Measurements from ENCODE around the gene RNF213.
"Not testable (repeated sequence)": the region's sequence is repeated elsewhere in the genome, so short reads cannot be mapped to it uniquely, and the experiment has no call there.

Gene RNF213

DNA sequence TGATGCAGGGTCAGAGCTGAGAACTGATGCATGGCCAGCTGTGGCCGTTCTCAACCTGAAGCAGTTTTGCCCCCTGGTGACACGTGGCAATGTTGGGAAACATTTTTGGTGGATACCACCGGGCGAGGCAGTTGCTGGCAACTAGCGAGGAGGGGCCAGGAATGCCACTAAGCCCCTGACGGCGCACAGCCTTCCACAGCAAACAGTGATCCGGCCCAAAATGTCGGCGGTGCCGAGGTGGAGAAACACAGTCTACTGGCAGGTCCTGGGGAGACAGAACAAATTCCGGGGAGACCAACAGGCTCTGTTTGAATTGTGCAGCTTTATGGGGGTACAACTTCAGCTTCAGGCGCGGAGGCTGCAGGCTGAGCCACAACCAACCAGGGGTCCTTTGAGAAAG is 32.2 kb upstream of the RNF213 start:
- Histone ChIP-seq H3K4me3 (ENCODE audit: low read length) (no peak overlapping the region), H3K9ac (ENCODE audit: low read length) (no peak overlapping the region), H3K27ac (ENCODE audit: low read depth, low read length) (no peak overlapping the region), H3K36me3 (ENCODE audit: control insufficient read depth, insufficient read depth, low read length) (no peaks in the 10 kb centered on the region), H3K4me1 (ENCODE audit: control insufficient read depth, insufficient read depth, low read length) (no peaks in the 10 kb centered on the region), H3K27me3 (ENCODE audit: control insufficient read depth, insufficient read depth, low read length) (no peaks in the 10 kb centered on the region)

DNA sequence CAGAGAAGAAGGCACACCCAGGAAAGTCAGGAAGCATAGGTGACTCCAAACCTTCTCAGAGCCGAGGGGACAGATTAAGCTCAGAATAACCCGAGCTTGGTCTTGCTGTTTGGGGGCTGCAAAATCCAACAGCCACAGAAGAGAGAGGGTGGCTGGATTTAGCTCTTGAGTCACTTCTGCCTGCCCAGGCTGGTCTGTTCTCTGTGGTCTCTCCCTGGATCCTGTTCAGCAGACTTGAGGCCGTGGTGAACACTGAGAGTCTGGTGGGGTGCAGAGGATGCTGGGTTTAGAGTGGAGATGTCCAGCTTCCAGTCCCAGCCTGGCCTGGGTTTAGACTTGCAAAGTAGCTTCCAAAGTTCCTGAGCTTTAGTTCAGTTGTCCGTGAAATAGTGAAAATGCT is 31.6 kb upstream of the RNF213 start:
- no peak overlapping the region for H3K9ac ChIP-seq (ENCODE audit: low read length)
- H3K4me3 ChIP-seq (ENCODE audit: low read length) = no peak overlapping the region
- no peaks in the 10 kb centered on the region for H3K27me3 ChIP-seq (ENCODE audit: control insufficient read depth, insufficient read depth, low read length)
- no peaks in the 10 kb centered on the region for H3K36me3 ChIP-seq (ENCODE audit: control insufficient read depth, insufficient read depth, low read length)
- H3K4me1 ChIP-seq (ENCODE audit: control insufficient read depth, insufficient read depth, low read length) = no peaks in the 10 kb centered on the region
- H3K27ac ChIP-seq (ENCODE audit: low read depth, low read length) = no peak overlapping the region

DNA sequence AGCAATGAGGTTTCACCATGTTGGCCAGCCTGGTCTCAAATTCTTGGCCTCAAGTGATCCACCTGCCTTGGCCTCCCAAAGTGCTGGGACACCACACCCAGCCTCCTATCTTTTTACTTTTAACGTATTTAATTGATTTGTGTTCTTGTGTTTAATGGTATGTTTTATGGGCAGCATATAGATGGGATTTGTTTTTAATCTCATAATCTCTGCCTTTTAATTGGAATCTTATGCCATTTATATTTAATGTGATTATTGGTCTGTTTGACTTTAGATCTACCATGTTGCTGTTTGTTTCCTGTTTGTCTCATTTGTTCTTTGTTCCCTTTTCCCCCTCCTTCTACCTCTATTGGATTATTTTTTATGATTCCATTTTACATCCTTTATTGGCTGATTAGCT is 28.2 kb upstream of the RNF213 start:
- Histone ChIP-seq H3K27me3 (ENCODE audit: control insufficient read depth, insufficient read depth, low read length) (no peaks in the 10 kb centered on the region), H3K27ac (ENCODE audit: low read depth, low read length) (no peak overlapping the region), H3K4me1 (ENCODE audit: control insufficient read depth, insufficient read depth, low read length) (no peaks in the 10 kb centered on the region), H3K36me3 (ENCODE audit: control insufficient read depth, insufficient read depth, low read length) (peaks cover 8% of the 10 kb centered on the region), H3K9ac (ENCODE audit: low read length) (no peak overlapping the region), H3K4me3 (ENCODE audit: low read length) (no peak overlapping the region)

DNA sequence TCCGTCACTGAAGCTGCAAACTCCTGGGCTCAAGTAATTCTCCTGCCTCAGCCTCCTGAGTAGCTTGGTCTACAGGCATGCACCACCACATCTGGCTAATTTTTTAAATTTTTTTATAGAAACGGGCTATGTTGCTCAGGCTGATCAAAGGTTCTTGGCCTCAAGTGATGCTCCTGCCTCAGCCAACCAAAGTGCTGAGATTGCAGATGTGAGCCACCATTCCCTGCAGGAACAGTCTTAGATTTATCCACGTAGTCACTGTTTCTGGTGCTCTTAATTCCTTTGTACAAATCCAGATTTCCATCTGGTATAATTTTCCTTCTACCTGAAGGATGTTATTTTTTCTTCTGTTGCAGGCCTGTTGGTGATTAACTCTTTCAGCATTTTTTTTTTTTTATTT is 27.4 kb upstream of the RNF213 start:
- Histone ChIP-seq H3K27me3 (ENCODE audit: control insufficient read depth, insufficient read depth, low read length) (no peaks in the 10 kb centered on the region), H3K9ac (ENCODE audit: low read length) (no peak overlapping the region), H3K4me1 (ENCODE audit: control insufficient read depth, insufficient read depth, low read length) (no peaks in the 10 kb centered on the region), H3K36me3 (ENCODE audit: control insufficient read depth, insufficient read depth, low read length) (peaks cover 9% of the 10 kb centered on the region), H3K27ac (ENCODE audit: low read depth, low read length) (no peak overlapping the region), H3K4me3 (ENCODE audit: low read length) (no peak overlapping the region)

DNA sequence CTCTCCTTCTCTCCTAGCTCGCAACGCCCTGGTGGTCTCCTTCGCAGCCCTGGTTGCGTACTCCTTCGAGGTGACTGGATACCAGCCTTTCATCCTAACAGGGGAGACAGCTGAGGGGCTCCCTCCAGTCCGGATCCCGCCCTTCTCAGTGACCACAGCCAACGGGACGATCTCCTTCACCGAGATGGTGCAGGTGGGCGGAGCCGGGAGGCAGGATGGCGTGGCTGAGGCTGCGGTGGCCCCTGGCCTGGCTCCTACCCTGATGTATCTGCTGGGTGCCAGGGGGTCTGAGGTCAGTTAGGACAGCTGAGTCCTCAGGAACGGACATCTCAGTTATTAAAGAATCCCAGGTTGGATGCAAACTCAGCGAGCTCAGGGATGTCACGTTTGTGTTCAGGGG is 23.7 kb upstream of the RNF213 start:
- Histone ChIP-seq H3K27ac (ENCODE audit: low read depth, low read length) (no peak overlapping the region), H3K27me3 (ENCODE audit: control insufficient read depth, insufficient read depth, low read length) (no peaks in the 10 kb centered on the region), H3K36me3 (ENCODE audit: control insufficient read depth, insufficient read depth, low read length) (peaks cover 13% of the 10 kb centered on the region), H3K4me1 (ENCODE audit: control insufficient read depth, insufficient read depth, low read length) (no peaks in the 10 kb centered on the region), H3K4me3 (ENCODE audit: low read length) (no peak overlapping the region), H3K9ac (ENCODE audit: low read length) (no peak overlapping the region)

DNA sequence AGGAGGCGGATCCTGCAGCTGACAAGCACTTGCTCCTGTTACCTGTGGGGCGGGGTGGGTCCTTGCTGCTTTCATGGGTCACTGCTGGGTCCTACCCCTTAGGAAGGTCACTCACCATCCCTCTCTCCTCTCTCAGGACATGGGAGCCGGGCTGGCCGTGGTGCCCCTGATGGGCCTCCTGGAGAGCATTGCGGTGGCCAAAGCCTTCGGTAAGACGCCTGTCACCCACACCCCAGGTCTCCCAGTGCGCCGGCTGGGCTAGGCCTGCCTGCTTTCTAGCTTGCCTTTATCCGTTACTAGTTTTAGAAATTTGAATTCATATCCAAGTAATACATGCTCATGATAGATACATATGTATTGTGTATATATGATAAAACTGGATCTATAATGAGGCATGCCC is 23.3 kb upstream of the RNF213 start:
- no peak overlapping the region for H3K4me3 ChIP-seq (ENCODE audit: low read length)
- peaks cover 16% of the 10 kb centered on the region for H3K36me3 ChIP-seq (ENCODE audit: control insufficient read depth, insufficient read depth, low read length)
- H3K27ac ChIP-seq (ENCODE audit: low read depth, low read length) = no peak overlapping the region
- no peak overlapping the region for H3K9ac ChIP-seq (ENCODE audit: low read length)
- H3K27me3 ChIP-seq (ENCODE audit: control insufficient read depth, insufficient read depth, low read length) = no peaks in the 10 kb centered on the region
- no peaks in the 10 kb centered on the region for H3K4me1 ChIP-seq (ENCODE audit: control insufficient read depth, insufficient read depth, low read length)

DNA sequence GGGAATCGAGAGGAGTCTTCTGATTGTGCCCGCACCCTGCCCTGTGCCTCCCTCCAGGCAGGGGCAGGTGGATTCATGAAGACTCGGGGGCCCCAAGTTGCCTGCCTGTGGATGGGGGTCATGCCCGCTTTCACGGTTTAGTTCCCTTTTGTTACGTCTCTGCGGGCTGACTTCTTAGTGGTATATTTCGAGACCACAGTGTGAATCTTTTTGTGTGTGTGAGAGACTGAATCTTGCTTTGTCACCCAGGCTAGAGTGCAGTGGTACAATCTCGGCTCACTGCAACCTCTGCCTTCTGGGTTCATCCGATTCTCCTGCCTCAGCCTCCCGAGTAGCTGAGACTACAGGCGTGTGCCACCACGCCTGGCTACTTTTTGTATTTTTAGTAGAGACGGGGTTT is 18.1 kb upstream of the RNF213 start:
- Histone ChIP-seq H3K4me3 (ENCODE audit: low read length) (no peak overlapping the region), H3K9ac (ENCODE audit: low read length) (no peak overlapping the region), H3K27me3 (ENCODE audit: control insufficient read depth, insufficient read depth, low read length) (no peaks in the 10 kb centered on the region), H3K36me3 (ENCODE audit: control insufficient read depth, insufficient read depth, low read length) (peaks cover 21% of the 10 kb centered on the region), H3K27ac (ENCODE audit: low read depth, low read length) (no peak overlapping the region), H3K4me1 (ENCODE audit: control insufficient read depth, insufficient read depth, low read length) (no peaks in the 10 kb centered on the region)

DNA sequence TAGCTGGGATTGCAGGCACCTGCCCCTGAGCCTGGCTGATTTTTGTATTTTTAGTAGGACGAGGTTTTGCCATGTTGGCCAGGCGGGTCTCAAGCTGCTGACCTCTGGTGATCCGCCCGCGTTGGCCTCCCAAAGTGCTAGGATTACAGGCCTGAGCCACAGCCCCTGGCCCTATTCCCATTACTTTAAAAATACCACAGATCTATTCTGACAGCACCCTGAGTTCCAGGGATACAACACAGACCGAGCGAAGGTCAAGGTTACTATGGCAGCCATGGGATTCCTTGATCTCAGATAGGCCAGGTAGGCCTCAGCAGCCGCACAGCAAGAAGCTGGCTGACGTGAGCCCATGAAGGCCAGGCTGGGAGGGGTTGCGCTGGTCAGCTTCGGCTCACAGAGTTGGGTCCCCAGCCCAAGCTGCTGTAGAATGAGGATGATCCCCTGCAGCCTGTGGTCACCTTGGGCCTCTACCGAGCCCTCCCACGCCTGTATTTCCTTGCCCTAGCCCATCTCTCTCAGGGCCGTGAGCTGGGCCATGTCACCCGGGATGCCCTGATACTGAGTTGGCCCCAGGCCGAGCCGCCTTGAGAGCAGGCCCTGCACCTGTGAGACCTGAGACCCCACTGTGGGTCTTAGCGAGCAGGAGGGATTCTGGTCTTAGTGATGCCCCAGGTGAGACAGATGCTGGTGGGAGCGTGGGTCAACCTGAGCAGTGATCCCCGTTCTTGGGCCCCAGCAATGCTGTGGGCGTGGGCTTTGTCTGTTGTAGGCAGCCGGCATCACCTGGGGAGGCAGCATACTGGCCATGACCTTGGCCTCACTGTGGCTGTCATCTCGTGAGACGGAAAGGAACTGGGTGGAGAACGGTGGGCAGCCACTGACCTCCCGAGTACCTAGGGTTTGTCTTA is 16.9 kb upstream of the RNF213 start:
- peaks cover 19% of the 10 kb centered on the region for H3K36me3 ChIP-seq (ENCODE audit: control insufficient read depth, insufficient read depth, low read length)
- no peak overlapping the region for H3K4me3 ChIP-seq (ENCODE audit: low read length)
- H3K4me1 ChIP-seq (ENCODE audit: control insufficient read depth, insufficient read depth, low read length) = no peaks in the 10 kb centered on the region
- no peak overlapping the region for H3K27ac ChIP-seq (ENCODE audit: low read depth, low read length)
- no peaks in the 10 kb centered on the region for H3K27me3 ChIP-seq (ENCODE audit: control insufficient read depth, insufficient read depth, low read length)
- H3K9ac ChIP-seq (ENCODE audit: low read length) = no peak overlapping the region

DNA sequence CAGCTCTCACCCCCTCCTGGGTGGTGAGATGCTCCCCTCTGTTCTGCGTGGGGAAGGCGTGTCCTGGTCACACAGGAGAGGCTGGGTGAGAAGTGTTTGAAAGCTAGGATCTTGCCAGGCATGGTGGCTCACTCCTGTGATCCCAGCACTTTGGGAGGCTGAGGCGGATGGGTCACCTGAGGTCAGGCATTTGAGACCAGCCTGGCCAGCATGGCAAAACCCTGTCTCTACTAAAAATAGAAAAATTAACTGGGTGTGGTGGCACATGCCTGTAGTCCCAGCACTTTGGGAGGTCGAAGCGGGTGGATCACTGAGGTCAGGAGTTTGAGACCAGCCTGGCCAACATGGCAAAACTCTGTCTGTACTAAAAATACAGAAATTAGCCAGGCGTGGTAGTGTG is 16.2 kb upstream of the RNF213 start:
- not testable (repeated sequence) for H3K9ac ChIP-seq (ENCODE audit: low read length); H3K4me3 ChIP-seq (ENCODE audit: low read length); H3K27me3 ChIP-seq (ENCODE audit: control insufficient read depth, insufficient read depth, low read length); H3K4me1 ChIP-seq (ENCODE audit: control insufficient read depth, insufficient read depth, low read length); H3K27ac ChIP-seq (ENCODE audit: low read depth, low read length)
- peaks cover 19% of the 10 kb centered on the region for H3K36me3 ChIP-seq (ENCODE audit: control insufficient read depth, insufficient read depth, low read length)

DNA sequence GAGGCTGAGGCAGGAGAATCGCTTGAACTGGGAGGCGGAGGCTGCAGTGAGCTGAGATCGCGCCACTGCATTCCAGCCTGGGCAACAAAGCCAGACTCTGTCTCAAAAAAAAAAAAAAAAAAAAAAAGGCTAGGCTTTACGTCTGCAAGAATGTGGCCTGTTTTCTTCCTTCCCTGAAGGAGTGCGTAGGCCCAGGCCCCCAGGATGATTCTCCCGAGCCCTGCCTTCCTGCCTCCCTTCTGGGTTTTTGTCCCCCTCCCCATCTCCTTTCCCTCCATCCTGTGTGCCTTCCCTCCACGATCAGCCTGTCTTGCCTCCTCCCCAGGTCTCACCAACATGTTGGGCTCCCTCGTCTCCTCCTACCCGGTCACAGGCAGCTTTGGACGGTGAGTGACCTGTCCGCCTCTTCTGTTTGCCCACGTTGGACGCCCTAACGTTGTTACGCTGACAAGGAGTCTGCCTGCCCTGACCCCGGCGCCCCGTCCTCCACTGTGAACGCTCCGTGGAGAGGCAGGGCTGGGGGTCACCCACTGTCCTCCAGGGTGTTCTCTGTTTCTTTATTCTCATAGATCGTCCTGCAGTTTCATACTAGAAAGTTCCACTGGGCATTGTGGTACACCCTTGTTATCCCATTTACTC is 15.7 kb upstream of the RNF213 start:
- no peak overlapping the region for H3K4me3 ChIP-seq (ENCODE audit: low read length)
- no peak overlapping the region for H3K27ac ChIP-seq (ENCODE audit: low read depth, low read length)
- H3K9ac ChIP-seq (ENCODE audit: low read length) = no peak overlapping the region
- H3K36me3 ChIP-seq (ENCODE audit: control insufficient read depth, insufficient read depth, low read length) = peaks cover 19% of the 10 kb centered on the region
- H3K4me1 ChIP-seq (ENCODE audit: control insufficient read depth, insufficient read depth, low read length) = no peaks in the 10 kb centered on the region
- H3K27me3 ChIP-seq (ENCODE audit: control insufficient read depth, insufficient read depth, low read length) = no peaks in the 10 kb centered on the region

DNA sequence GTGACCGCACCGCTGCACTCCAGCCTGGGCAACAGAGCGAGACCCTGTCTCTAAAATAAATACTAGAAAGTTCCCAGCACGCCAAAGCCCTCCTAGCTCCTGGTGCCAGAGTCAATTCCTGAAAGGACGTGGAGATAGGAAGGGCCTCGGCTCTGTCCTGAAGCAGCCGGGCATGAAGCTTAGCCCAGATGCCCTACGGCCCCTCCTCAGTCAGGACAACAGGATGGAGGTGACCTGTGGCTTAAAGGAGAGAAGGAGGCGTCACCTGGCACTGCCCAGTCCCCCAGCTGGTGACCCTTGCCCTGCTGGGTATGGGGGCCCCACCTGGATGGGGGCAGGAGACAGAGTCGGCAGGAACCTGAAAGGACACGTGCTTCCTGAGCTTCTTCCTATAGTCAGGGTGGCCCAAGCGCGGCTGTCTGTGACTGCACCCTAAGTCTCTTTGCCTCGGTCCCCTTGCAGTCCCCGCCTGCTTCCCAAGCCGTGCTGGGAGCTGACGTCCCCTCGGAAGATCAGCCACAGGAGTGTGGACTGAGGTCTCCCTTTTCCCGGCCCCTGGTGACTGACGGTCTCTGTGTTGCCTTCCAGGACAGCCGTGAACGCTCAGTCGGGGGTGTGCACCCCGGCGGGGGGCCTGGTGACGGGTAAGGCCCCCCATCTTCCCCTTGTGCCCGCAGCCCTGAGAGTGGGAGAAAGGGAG is 14.9 kb upstream of the RNF213 start:
- no peaks in the 10 kb centered on the region for H3K27me3 ChIP-seq (ENCODE audit: control insufficient read depth, insufficient read depth, low read length)
- peaks cover 19% of the 10 kb centered on the region for H3K36me3 ChIP-seq (ENCODE audit: control insufficient read depth, insufficient read depth, low read length)
- H3K4me3 ChIP-seq (ENCODE audit: low read length) = no peak overlapping the region
- no peak overlapping the region for H3K9ac ChIP-seq (ENCODE audit: low read length)
- no peaks in the 10 kb centered on the region for H3K4me1 ChIP-seq (ENCODE audit: control insufficient read depth, insufficient read depth, low read length)
- no peak overlapping the region for H3K27ac ChIP-seq (ENCODE audit: low read depth, low read length)

DNA sequence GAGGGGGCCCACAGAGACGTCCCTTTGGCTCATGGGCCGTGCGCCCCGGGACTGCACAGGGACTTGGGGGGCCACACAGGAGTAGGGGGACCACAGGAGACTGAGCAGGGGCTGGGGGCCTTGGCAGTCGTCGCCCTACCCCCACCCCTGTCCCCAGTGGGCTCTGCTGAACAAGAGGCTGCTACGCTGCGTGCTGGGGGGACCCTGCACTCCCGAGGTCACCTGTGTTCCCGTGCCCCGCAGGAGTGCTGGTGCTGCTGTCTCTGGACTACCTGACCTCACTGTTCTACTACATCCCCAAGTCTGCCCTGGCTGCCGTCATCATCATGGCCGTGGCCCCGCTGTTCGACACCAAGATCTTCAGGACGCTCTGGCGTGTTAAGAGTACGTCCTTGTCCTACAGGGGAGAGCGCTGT is 14.4 kb upstream of the RNF213 start:
- H3K4me1 ChIP-seq (ENCODE audit: control insufficient read depth, insufficient read depth, low read length) = no peaks in the 10 kb centered on the region
- H3K9ac ChIP-seq (ENCODE audit: low read length) = no peak overlapping the region
- no peak overlapping the region for H3K4me3 ChIP-seq (ENCODE audit: low read length)
- H3K36me3 ChIP-seq (ENCODE audit: control insufficient read depth, insufficient read depth, low read length) = peaks cover 19% of the 10 kb centered on the region
- H3K27ac ChIP-seq (ENCODE audit: low read depth, low read length) = no peak overlapping the region
- no peaks in the 10 kb centered on the region for H3K27me3 ChIP-seq (ENCODE audit: control insufficient read depth, insufficient read depth, low read length)

Data from rectal smooth muscle tissue (tissue), 1 donor.